GM23248 (cell line): ENCODE measurements around the gene TRPM2.

Experiments
- EZH2 ChIP-seq: fragments of 200-600 bp; sonication (generic); IDR thresholded peaks from 2 replicates; pipeline ENCODE4 v1.6.1; 2018; ENCODE audit warnings: antibody characterized with exemption, mild to moderate bottlenecking; ENCODE audit not compliant: insufficient read depth, poor library complexity, severe bottlenecking
- EZH2phosphoT487 ChIP-seq: fragments of 200-600 bp; sonication (generic); IDR thresholded peaks from 2 replicates; pipeline ENCODE4 v1.6.1; 2018; ENCODE audit warnings: antibody characterized with exemption, moderate library complexity, mild to moderate bottlenecking, low read depth; ENCODE audit not compliant: insufficient read depth

DNA sequence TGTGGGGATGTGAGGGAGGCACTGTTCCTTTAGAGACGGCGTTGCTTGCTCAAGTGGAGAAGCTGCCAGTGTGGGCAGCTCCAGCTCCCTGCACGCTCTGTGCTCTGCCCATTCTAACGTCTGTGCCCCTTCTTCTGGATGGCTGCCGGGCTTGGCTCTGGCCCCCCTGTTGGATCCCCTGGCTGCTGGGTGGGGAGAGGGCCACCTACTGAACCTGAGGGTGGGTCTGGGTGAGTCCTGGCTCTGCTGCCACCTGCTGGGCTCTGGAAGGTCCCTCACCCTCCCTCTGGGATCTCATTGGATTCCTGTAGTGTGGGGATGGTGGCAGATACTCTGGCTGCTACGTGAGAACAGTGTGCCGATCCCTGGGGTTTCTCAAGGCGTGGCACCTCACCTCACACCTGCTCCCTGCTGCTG lies 48.5 kb upstream of the TRPM2 start:
- no peak for TF ChIP-seq EZH2
- no peak for TF ChIP-seq EZH2phosphoT487
